Hepatocyte (in vitro differentiated cells): Measurements from ENCODE around the gene AK6. TPM values are rescaled to one million over a fixed set of nuclear protein-coding genes. Genes with fewer than 3 reads are reported as not detected.

Source experiments
- DNase-seq: peaks from one replicate; pipeline ENCODE4 v3.0.0-alpha.2; 2016; ENCODE audit warnings: low spot score
- H2AFZ ChIP-seq: fragments of 200-600 bp; sonication (generic); 2 replicates; pipeline ENCODE4 v1.6.0; 2016; ENCODE audit warnings: antibody characterized with exemption, mild to moderate bottlenecking
- H3K27ac ChIP-seq: fragments of 200-600 bp; sonication (generic); 2 replicates; pipeline ENCODE4 v1.5.1; 2016; ENCODE audit warnings: mild to moderate bottlenecking
- H3K27me3 ChIP-seq: fragments of 200-600 bp; sonication (generic); 2 replicates; pipeline ENCODE4 v1.6.1; 2016
- H3K36me3 ChIP-seq: fragments of 200-600 bp; sonication (generic); replicated peaks from 2 replicates; pipeline ENCODE4 v1.5.1; 2016; ENCODE audit warnings: low read depth; ENCODE audit not compliant: insufficient read depth
- H3K4me1 ChIP-seq: fragments of 200-600 bp; sonication (generic); 2 replicates; pipeline ENCODE4 v1.5.1; 2016; ENCODE audit warnings: mild to moderate bottlenecking, moderate library complexity; ENCODE audit not compliant: insufficient read depth
- H3K4me2 ChIP-seq: fragments of 200-600 bp; sonication (generic); 2 replicates; pipeline ENCODE4 v1.6.0; 2016
- H3K4me3 ChIP-seq: fragments of 200-600 bp; sonication (generic); 2 replicates; pipeline ENCODE4 v1.5.1; 2016; ENCODE audit warnings: mild to moderate bottlenecking
- H3K79me2 ChIP-seq: fragments of 200-600 bp; sonication (generic); 2 replicates; pipeline ENCODE4 v1.6.0; 2017; ENCODE audit warnings: mild to moderate bottlenecking
- H3K9me2 ChIP-seq: fragments of 200-600 bp; sonication (generic); replicated peaks from 2 replicates; pipeline ENCODE4 v1.6.0; 2017; ENCODE audit warnings: mild to moderate bottlenecking; ENCODE audit not compliant: insufficient read depth
- H3K9me3 ChIP-seq: fragments of 200-600 bp; sonication (generic); 2 replicates; pipeline ENCODE4 v1.5.1; 2016; ENCODE audit warnings: low read depth, mild to moderate bottlenecking
- H4K20me1 ChIP-seq: fragments of 200-600 bp; sonication (generic); 2 replicates; pipeline ENCODE4 v1.6.0; 2016; ENCODE audit warnings: mild to moderate bottlenecking; ENCODE audit not compliant: insufficient read depth, poor library complexity, severe bottlenecking
- CTCF ChIP-seq: fragments of 200-600 bp; sonication (generic); IDR thresholded peaks from 2 replicates; pipeline ENCODE4 v1.5.1; 2016; ENCODE audit warnings: antibody characterized with exemption, mild to moderate bottlenecking; ENCODE audit not compliant: poor library complexity
- EZH2 ChIP-seq: fragments of 200-600 bp; sonication (generic); IDR thresholded peaks from 2 replicates; pipeline ENCODE4 v1.6.1; 2016; ENCODE audit warnings: antibody characterized with exemption, mild to moderate bottlenecking, borderline replicate concordance
- EZH2phosphoT487 ChIP-seq: fragments of 200-600 bp; sonication (generic); IDR thresholded peaks from one replicate; pipeline ENCODE4 v1.6.1; 2018; ENCODE audit warnings: antibody characterized with exemption, mild to moderate bottlenecking, low read depth, moderate library complexity; ENCODE audit not compliant: unreplicated experiment, severe bottlenecking
- WGBS: methylation state at CpG from one replicate; pipeline ENCODE4 v1.1.6; 2016; ENCODE audit warnings: low lambda C conversion rate; ENCODE audit errors: missing lambda C conversion rate; 5-methylcytosine and 5-hydroxymethylcytosine counted together
- polyA plus RNA-seq: library from polyadenylated mRNA; unstranded; fragments of >200 nt; fragmentation: Nextera tagmentation; extraction: Ambion mirVana; gene quantifications from 2 replicates; pipeline ENCODE4 v1.2.1, GENCODE V29; 2016
- total RNA-seq: library from RNA; depleted of rRNA; stranded (reverse); fragments of >200 nt; gene quantifications from 2 replicates; pipeline ENCODE4 v1.2.3, GENCODE V29; 2014

Gene AK6
- total and polyA plus RNA-seq, 2 experiments from 2014 or later = 43.2 to 89.7 TPM

- H3K4me2 ChIP-seq = no peak overlapping the region
- no peaks in the 10 kb centered on the region for H3K4me1 ChIP-seq
- no peak overlapping the region for H3K4me3 ChIP-seq
- H3K27ac ChIP-seq = no peak overlapping the region
- H2AFZ ChIP-seq = no peak overlapping the region
- H3K9me2 ChIP-seq = no peaks in the 10 kb centered on the region
- H3K79me2 ChIP-seq = no peaks in the 10 kb centered on the region
- DNase-seq = no peak
- H3K27me3 ChIP-seq = no peaks in the 10 kb centered on the region
- H3K36me3 ChIP-seq = no peaks in the 10 kb centered on the region
- no peaks in the 10 kb centered on the region for H4K20me1 ChIP-seq
- no peaks in the 10 kb centered on the region for H3K9me3 ChIP-seq
- TF ChIP-seq CTCF = no peak
- TF ChIP-seq EZH2phosphoT487 = no peak
- TF ChIP-seq EZH2 = no peak
- 100% methylated on average over 1 of the region's 1 CpG for WGBS
Measured at GRCh38 chr5:69326365-69326764, 43.0 kb downstream of the AK6 start.

- no peak overlapping the region for H2AFZ ChIP-seq
- H3K36me3 ChIP-seq = no peaks in the 10 kb centered on the region
- H3K79me2 ChIP-seq = no peaks in the 10 kb centered on the region
- 72% methylated on average over 4 of the region's 4 CpGs for WGBS
- H4K20me1 ChIP-seq = no peaks in the 10 kb centered on the region
- DNase-seq = no peak
- H3K27ac ChIP-seq = no peak overlapping the region
- TF ChIP-seq CTCF (no peak), EZH2 (no peak), EZH2phosphoT487 (no peak)
- no peaks in the 10 kb centered on the region for H3K9me2 ChIP-seq
- H3K4me3 ChIP-seq = no peak overlapping the region
- H3K4me1 ChIP-seq = no peaks in the 10 kb centered on the region
- H3K4me2 ChIP-seq = no peak overlapping the region
- no peaks in the 10 kb centered on the region for H3K27me3 ChIP-seq
- H3K9me3 ChIP-seq = no peaks in the 10 kb centered on the region
Measured at GRCh38 chr5:69317391-69317790, 51.9 kb downstream of the AK6 start.

- no peak overlapping the region for H3K27ac ChIP-seq
- H2AFZ ChIP-seq = no peak overlapping the region
- TF ChIP-seq CTCF = no peak
- TF ChIP-seq EZH2 = no peak
- no peak for TF ChIP-seq EZH2phosphoT487
- H3K9me2 ChIP-seq = no peaks in the 10 kb centered on the region
- no peaks in the 10 kb centered on the region for H3K79me2 ChIP-seq
- H3K27me3 ChIP-seq = no peaks in the 10 kb centered on the region
- no peak overlapping the region for H3K4me2 ChIP-seq
- H4K20me1 ChIP-seq = no peaks in the 10 kb centered on the region
- H3K4me1 ChIP-seq = no peaks in the 10 kb centered on the region
- DNase-seq = no peak
- WGBS = 86% methylated on average over 1 of the region's 1 CpG
- H3K36me3 ChIP-seq = no peaks in the 10 kb centered on the region
- no peak overlapping the region for H3K4me3 ChIP-seq
- no peaks in the 10 kb centered on the region for H3K9me3 ChIP-seq
Measured at GRCh38 chr5:69315972-69316371, 53.3 kb downstream of the AK6 start.

GRCh38 chr5:69313428-69313827 is 55.9 kb downstream of the AK6 start:
- no peak overlapping the region for H3K27ac ChIP-seq
- no peak for TF ChIP-seq EZH2phosphoT487
- no peak overlapping the region for H2AFZ ChIP-seq
- no peaks in the 10 kb centered on the region for H3K79me2 ChIP-seq
- no peaks in the 10 kb centered on the region for H3K9me2 ChIP-seq
- no peak overlapping the region for H3K4me3 ChIP-seq
- no peaks in the 10 kb centered on the region for H3K27me3 ChIP-seq
- no peaks in the 10 kb centered on the region for H4K20me1 ChIP-seq
- 94% methylated on average over 9 of the region's 9 CpGs for WGBS
- DNase-seq = no peak
- no peaks in the 10 kb centered on the region for H3K9me3 ChIP-seq
- no peaks in the 10 kb centered on the region for H3K4me1 ChIP-seq
- H3K4me2 ChIP-seq = no peak overlapping the region
- H3K36me3 ChIP-seq = no peaks in the 10 kb centered on the region
